SK-N-SH (cell line): ENCODE data around the gene GPR82.

ENCODE experiments used
- EP300 ChIP-seq, 2 experiments: IDR thresholded peaks; 2 replicates each; pipeline versions ENCODE4 v1.4.0 to v1.6.1; 2012; ENCODE audit warnings: borderline replicate concordance in 1 of 2, low read depth in 1 of 2, low read length in 1 of 2
- EZH2phosphoT487 ChIP-seq: fragments of 200-600 bp; sonication (generic); IDR thresholded peaks from 2 replicates; pipeline ENCODE4 v1.6.1; 2017; ENCODE audit warnings: low read depth, mixed run types, mild to moderate bottlenecking, antibody characterized with exemption, moderate library complexity, borderline replicate concordance
- GATA2 ChIP-seq: sonication (generic); formaldehyde crosslinking; IDR thresholded peaks from 2 replicates; pipeline ENCODE4 v1.5.0; 2020; ENCODE audit warnings: mild to moderate bottlenecking, missing genetic modification reagents
- JUND ChIP-seq: IDR thresholded peaks from 2 replicates; pipeline ENCODE4 v1.4.0; 2012
- POLR2AphosphoS5 ChIP-seq: IDR thresholded peaks from 2 replicates; pipeline ENCODE4 v1.6.1; 2012; ENCODE audit warnings: low read depth, low read length
- RAD21 ChIP-seq: IDR thresholded peaks from 2 replicates; pipeline ENCODE4 v1.6.1; 2012; ENCODE audit warnings: mild to moderate bottlenecking, low read length
- RCOR1 ChIP-seq: fragments of 150-350 bp; IDR thresholded peaks from 2 replicates; pipeline ENCODE4 v1.6.1; 2017; ENCODE audit warnings: antibody characterized with exemption, low read length
- RFX5 ChIP-seq: IDR thresholded peaks from 2 replicates; pipeline ENCODE4 v1.6.1; 2012; ENCODE audit warnings: mild to moderate bottlenecking, improper control_type of control experiment, low read length
- RXRA ChIP-seq: IDR thresholded peaks from 2 replicates; pipeline ENCODE4 v1.4.0; 2012; ENCODE audit warnings: low read depth, mild to moderate bottlenecking, borderline replicate concordance
- SMC3 ChIP-seq: IDR thresholded peaks from 2 replicates; pipeline ENCODE4 v1.6.1; 2012; ENCODE audit warnings: low read depth, low read length, improper control_type of control experiment
- TF ChIP-seq, protein P1 (sequence below): fragments of 200-600 bp; sonication (generic); IDR thresholded peaks from 2 replicates; pipeline ENCODE4 v1.6.1; 2017; ENCODE audit warnings: antibody characterized with exemption, mild to moderate bottlenecking, moderate library complexity

DNA sequence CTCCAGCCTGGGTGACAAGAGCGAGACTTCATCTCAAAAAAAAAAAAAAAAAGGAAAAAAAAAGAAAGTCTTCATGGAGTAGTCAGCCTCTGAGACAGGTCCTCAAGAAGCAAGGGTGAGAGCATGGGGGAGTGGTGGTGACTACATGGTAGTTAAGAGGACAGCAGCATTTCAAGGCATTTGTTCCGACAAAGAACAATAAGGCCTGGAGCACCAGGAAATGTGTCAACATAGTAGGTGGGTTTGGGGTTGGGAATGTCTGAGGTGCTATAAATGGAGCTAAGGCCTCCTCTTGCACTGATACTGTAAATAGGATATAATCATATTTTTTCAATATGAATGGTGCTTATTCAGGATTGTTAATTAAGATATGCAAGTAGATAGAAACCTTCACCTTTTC is 34.4 kb downstream of the GPR82 start:
- TF ChIP-seq POLR2AphosphoS5 (no peak), GATA2 (no peak), RAD21 (no peak), JUND (no peak), RCOR1 (no peak), EZH2phosphoT487 (no peak), SMC3 (no peak), RFX5 (no peak), RXRA (no peak), EP300 (IDR thresholded peaks at IDR 0.05; ENCODE audit: borderline replicate concordance in 1 of 2, low read depth in 1 of 2, low read length in 1 of 2) (no peak)
- TF ChIP-seq, protein P1, sequence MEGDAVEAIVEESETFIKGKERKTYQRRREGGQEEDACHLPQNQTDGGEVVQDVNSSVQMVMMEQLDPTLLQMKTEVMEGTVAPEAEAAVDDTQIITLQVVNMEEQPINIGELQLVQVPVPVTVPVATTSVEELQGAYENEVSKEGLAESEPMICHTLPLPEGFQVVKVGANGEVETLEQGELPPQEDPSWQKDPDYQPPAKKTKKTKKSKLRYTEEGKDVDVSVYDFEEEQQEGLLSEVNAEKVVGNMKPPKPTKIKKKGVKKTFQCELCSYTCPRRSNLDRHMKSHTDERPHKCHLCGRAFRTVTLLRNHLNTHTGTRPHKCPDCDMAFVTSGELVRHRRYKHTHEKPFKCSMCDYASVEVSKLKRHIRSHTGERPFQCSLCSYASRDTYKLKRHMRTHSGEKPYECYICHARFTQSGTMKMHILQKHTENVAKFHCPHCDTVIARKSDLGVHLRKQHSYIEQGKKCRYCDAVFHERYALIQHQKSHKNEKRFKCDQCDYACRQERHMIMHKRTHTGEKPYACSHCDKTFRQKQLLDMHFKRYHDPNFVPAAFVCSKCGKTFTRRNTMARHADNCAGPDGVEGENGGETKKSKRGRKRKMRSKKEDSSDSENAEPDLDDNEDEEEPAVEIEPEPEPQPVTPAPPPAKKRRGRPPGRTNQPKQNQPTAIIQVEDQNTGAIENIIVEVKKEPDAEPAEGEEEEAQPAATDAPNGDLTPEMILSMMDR, result no peak
